Activated T-cell treated with anti-CD3 and anti-CD28 coated beads, Interleukin-2, amount 50 U/mL, for 72 hours (primary cell): Measurements from ENCODE around the gene SCFD2. TPM values are rescaled to one million over a fixed set of nuclear protein-coding genes. Genes with fewer than 3 reads are reported as not detected.

Experiments used
- ATAC-seq, 2 donors: fragments of 150-1000 bp; cut with Tn5 transposase; replicated peaks in 1 of 2; 2 replicates each; pipeline ENCODE4 v1.10.0; 2021; ENCODE audit warnings: moderate library complexity in 2 of 2, mild to moderate bottlenecking in 1 of 2
- DNase-seq, 2 donors: peaks; one replicate each; pipeline ENCODE4 v3.0.0; 2021 to 2022; ENCODE audit warnings: mixed read lengths in 1 of 2
- H3K27ac Mint-ChIP-seq: one replicate; pipeline ENCODE4 v1.8.0; 2022; ENCODE audit warnings: mild to moderate bottlenecking, moderate library complexity, mixed read lengths
- H3K27me3 Mint-ChIP-seq: one replicate; pipeline ENCODE4 v1.8.0; 2022; ENCODE audit warnings: low read depth, mixed read lengths
- H3K36me3 Mint-ChIP-seq, 2 donors: one replicate each; pipeline ENCODE4 v1.8.0; 2022; ENCODE audit warnings: mixed read lengths in 2 of 2, mild to moderate bottlenecking in 1 of 2; ENCODE audit not compliant: insufficient read depth in 2 of 2
- H3K4me1 Mint-ChIP-seq: one replicate; pipeline ENCODE4 v1.8.0; 2022; ENCODE audit warnings: low read depth, mixed read lengths
- H3K4me3 Mint-ChIP-seq, 2 donors: one replicate each; pipeline ENCODE4 v1.8.0; 2022; ENCODE audit warnings: mild to moderate bottlenecking in 2 of 2, mixed read lengths in 2 of 2, moderate library complexity in 2 of 2
- H3K9me3 Mint-ChIP-seq, 2 donors: one replicate each; pipeline ENCODE4 v1.8.0; 2022; ENCODE audit warnings: mixed read lengths in 2 of 2
- total RNA-seq, 2 donors: library from RNA; stranded (reverse); gene quantifications; one replicate each; pipeline ENCODE4 v1.2.3, GENCODE V29; 2022

Gene SCFD2
- total RNA-seq, 2 donors from 2014 or later, result 15.5 to 17.6 TPM

GRCh38 chr4:53119680-53120079, 246.2 kb downstream of the SCFD2 start:
- Mint-ChIP-seq H3K36me3 (peaks cover 1 to 7% of the 10 kb centered on the region in 2 donors), H3K9me3 (peaks cover 0 to 4% of the 10 kb centered on the region in 2 donors)
- DNase-seq, result no peak

GRCh38 chr4:53118676-53119075, 247.2 kb downstream of the SCFD2 start:
- H3K4me3 Mint-ChIP-seq, result no peak overlapping the region
- no peak overlapping the region for H3K27ac Mint-ChIP-seq

More at GRCh38 chr4:53119680-53120079, 246.2 kb downstream of the SCFD2 start:
- Mint-ChIP-seq H3K27ac (no peak overlapping the region), H3K27me3 (no peaks in the 10 kb centered on the region), H3K4me3 (no peak overlapping the region), H3K4me1 (peaks cover 7% of the 10 kb centered on the region)
- no peak for ATAC-seq

GRCh38 chr4:53116954-53117353, 248.9 kb downstream of the SCFD2 start:
- H3K27me3 Mint-ChIP-seq, result no peaks in the 10 kb centered on the region
- DNase-seq, result no peak
- H3K4me3 Mint-ChIP-seq, result no peak overlapping the region
- H3K4me1 Mint-ChIP-seq, result peaks cover 17% of the 10 kb centered on the region
- no peak overlapping the region for H3K27ac Mint-ChIP-seq
- ATAC-seq, result peak in 1 of 2 donors; percentile 21
- H3K9me3 Mint-ChIP-seq, result peaks cover 2 to 6% of the 10 kb centered on the region in 2 donors
- peaks cover 1 to 7% of the 10 kb centered on the region in 2 donors for H3K36me3 Mint-ChIP-seq

More at GRCh38 chr4:53118676-53119075, 247.2 kb downstream of the SCFD2 start:
- Mint-ChIP-seq H3K4me1 (peaks cover 7% of the 10 kb centered on the region), H3K27me3 (no peaks in the 10 kb centered on the region), H3K36me3 (peaks cover 1 to 7% of the 10 kb centered on the region in 2 donors), H3K9me3 (peaks cover 0 to 6% of the 10 kb centered on the region in 2 donors)
- DNase-seq, result no peak
- no peak for ATAC-seq

- Mint-ChIP-seq H3K4me1 (peaks cover 17% of the 10 kb centered on the region), H3K27ac (peak overlapping the region; percentile 51), H3K4me3 (peak overlapping the region in 1 of 2 donors; percentile 4), H3K36me3 (peaks cover 6 to 18% of the 10 kb centered on the region in 2 donors), H3K9me3 (peaks cover 6 to 7% of the 10 kb centered on the region in 2 donors), H3K27me3 (no peaks in the 10 kb centered on the region)
- ATAC-seq, result peak; percentile 99 to 100
- peak; percentile 14 to 25 for DNase-seq
These were observed 252.2 kb downstream of the SCFD2 start for GRCh38 chr4:53113431-53114225.

GRCh38 chr4:53105313-53105712, 260.5 kb downstream of the SCFD2 start:
- DNase-seq, result no peak
- Mint-ChIP-seq H3K27me3 (no peaks in the 10 kb centered on the region), H3K36me3 (peaks cover 8 to 38% of the 10 kb centered on the region in 2 donors), H3K27ac (no peak overlapping the region), H3K4me3 (no peak overlapping the region), H3K9me3 (peaks cover 9 to 10% of the 10 kb centered on the region in 2 donors), H3K4me1 (peaks cover 15% of the 10 kb centered on the region)
- ATAC-seq, result no peak

GRCh38 chr4:53103481-53103880, 262.4 kb downstream of the SCFD2 start:
- Mint-ChIP-seq H3K27me3 (no peaks in the 10 kb centered on the region), H3K9me3 (peaks cover 12 to 13% of the 10 kb centered on the region in 2 donors), H3K36me3 (peaks cover 12 to 38% of the 10 kb centered on the region in 2 donors), H3K4me3 (no peak overlapping the region), H3K27ac (no peak overlapping the region), H3K4me1 (peaks cover 24% of the 10 kb centered on the region)
- ATAC-seq (no peak), DNase-seq (no peak)

GRCh38 chr4:53101191-53101581, 264.7 kb downstream of the SCFD2 start:
- peak; percentile 89 for ATAC-seq
- H3K4me1 Mint-ChIP-seq, result peaks cover 26% of the 10 kb centered on the region
- H3K9me3 Mint-ChIP-seq, result peaks cover 5 to 7% of the 10 kb centered on the region in 2 donors
- H3K27ac Mint-ChIP-seq, result peak overlapping the region; percentile 78
- peaks cover 13 to 22% of the 10 kb centered on the region in 2 donors for H3K36me3 Mint-ChIP-seq
- H3K4me3 Mint-ChIP-seq, result peak overlapping the region in 1 of 2 donors; percentile 51
- no peak for DNase-seq
- H3K27me3 Mint-ChIP-seq, result no peaks in the 10 kb centered on the region

- H3K4me1 Mint-ChIP-seq, result peaks cover 26% of the 10 kb centered on the region
- ATAC-seq (no peak), DNase-seq (no peak)
- peak overlapping the region in 1 of 2 donors; percentile 51 for H3K4me3 Mint-ChIP-seq
- H3K36me3 Mint-ChIP-seq, result peaks cover 13 to 22% of the 10 kb centered on the region in 2 donors
- H3K9me3 Mint-ChIP-seq, result peaks cover 5 to 7% of the 10 kb centered on the region in 2 donors
- no peaks in the 10 kb centered on the region for H3K27me3 Mint-ChIP-seq
- H3K27ac Mint-ChIP-seq, result no peak overlapping the region
These were observed 265.2 kb downstream of the SCFD2 start for GRCh38 chr4:53100501-53101190.

- peaks cover 26% of the 10 kb centered on the region for H3K4me1 Mint-ChIP-seq
- no peak overlapping the region for H3K27ac Mint-ChIP-seq
- peaks cover 7 to 8% of the 10 kb centered on the region in 2 donors for H3K9me3 Mint-ChIP-seq
- H3K4me3 Mint-ChIP-seq, result no peak overlapping the region
- ATAC-seq, result peak; percentile 40 to 50
- H3K27me3 Mint-ChIP-seq, result no peaks in the 10 kb centered on the region
- peaks cover 15 to 20% of the 10 kb centered on the region in 2 donors for H3K36me3 Mint-ChIP-seq
- DNase-seq, result no peak
These were observed 267.2 kb downstream of the SCFD2 start for GRCh38 chr4:53098681-53099121.

- DNase-seq (no peak), ATAC-seq (no peak)
- Mint-ChIP-seq H3K27me3 (no peaks in the 10 kb centered on the region), H3K9me3 (peaks cover 6 to 8% of the 10 kb centered on the region in 2 donors), H3K4me3 (no peak overlapping the region), H3K4me1 (peaks cover 7% of the 10 kb centered on the region), H3K27ac (no peak overlapping the region), H3K36me3 (peaks cover 12 to 13% of the 10 kb centered on the region in 2 donors)
These were observed 271.8 kb downstream of the SCFD2 start for GRCh38 chr4:53094040-53094439.

GRCh38 chr4:53089936-53090729, 275.7 kb downstream of the SCFD2 start:
- Mint-ChIP-seq H3K4me1 (no peaks in the 10 kb centered on the region), H3K9me3 (peaks cover 5 to 8% of the 10 kb centered on the region in 2 donors), H3K27me3 (no peaks in the 10 kb centered on the region), H3K36me3 (peaks cover 8 to 13% of the 10 kb centered on the region in 2 donors), H3K27ac (no peak overlapping the region), H3K4me3 (no peak overlapping the region)
- ATAC-seq, result no peak
- DNase-seq, result no peak

GRCh38 chr4:53088152-53088551, 277.7 kb downstream of the SCFD2 start:
- Mint-ChIP-seq H3K4me1 (no peaks in the 10 kb centered on the region), H3K27ac (no peak overlapping the region), H3K4me3 (no peak overlapping the region), H3K9me3 (peaks cover 9 to 10% of the 10 kb centered on the region in 2 donors), H3K36me3 (peaks cover 12 to 26% of the 10 kb centered on the region in 2 donors), H3K27me3 (no peaks in the 10 kb centered on the region)
- DNase-seq, result no peak
- no peak for ATAC-seq
